ENCODE measurements around the gene ANKRD16.

ANKRD16 gene

DNA sequence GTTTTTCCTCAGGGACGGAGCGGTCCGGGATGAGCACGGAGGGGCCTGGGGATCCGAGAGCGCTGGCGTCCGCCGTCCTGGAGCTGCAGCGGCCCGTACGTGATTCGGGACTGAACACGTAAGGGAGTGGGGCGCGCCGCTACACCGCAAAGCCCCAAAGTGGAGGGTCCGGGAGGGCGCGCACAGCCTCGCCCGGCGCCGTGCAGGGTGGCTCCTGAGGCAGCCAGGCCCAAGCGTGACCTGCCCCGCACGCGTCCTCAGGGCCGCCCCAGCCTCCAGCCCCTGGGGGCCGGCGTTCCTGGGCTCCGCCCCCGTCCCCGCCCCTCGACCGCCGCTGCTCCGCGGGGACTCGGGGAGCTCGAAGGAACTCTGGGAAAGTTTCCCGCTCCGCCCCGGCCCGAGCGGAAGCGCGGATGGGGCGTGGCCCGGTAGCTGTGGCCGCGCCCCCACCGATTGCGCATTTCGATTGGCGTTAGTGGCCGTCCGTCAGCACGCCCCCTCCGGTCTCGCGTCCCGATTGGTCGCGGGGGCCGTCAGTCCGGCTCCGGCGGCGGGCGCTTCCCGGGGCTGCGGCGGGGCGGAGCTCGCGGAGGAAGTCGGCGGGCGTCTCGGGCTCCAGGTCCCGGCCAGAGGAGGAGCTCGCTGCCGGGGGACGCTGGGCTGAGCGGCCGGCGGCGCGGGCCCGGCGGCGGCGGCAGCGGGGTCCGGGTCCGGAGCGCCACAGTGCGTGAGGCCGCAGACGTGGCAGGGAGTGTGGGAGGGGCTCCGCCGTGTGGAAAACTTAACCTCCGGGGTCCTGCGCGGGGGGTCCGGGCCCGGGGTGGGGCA is at the start of gene ANKRD16, which contains the start of gene FBH1:
Gene ANKRD16 (minus strand): TSS at position 270 of the 828 bp plus-strand sequence. CDS start 539 bp downstream, outside the sequence.
Gene FBH1 (plus strand): TSS at position 620 of the 828 bp plus-strand sequence. CDS start 103 bp downstream, at position 723.
- Histone ChIP-seq H3K36me3 (ENCODE audit: control insufficient read depth, insufficient read depth, low read length, severe bottlenecking) (peaks cover 30% of the 10 kb centered on the region), H3K9ac (ENCODE audit: low read length) (peak within 1 kb of the TSS; percentile 92), H3K4me1 (ENCODE audit: control insufficient read depth, insufficient read depth, low read length) (peaks cover 31% of the 10 kb centered on the region), H3K4me3 (ENCODE audit: low read length) (peak within 1 kb of the TSS; percentile 86), H3K9me3 (ENCODE audit: control insufficient read depth, low read length) (no peaks in the 10 kb centered on the region), H3K27me3 (replicated peaks; ENCODE audit: control insufficient read depth, insufficient read depth, low read length) (no peaks in the 10 kb centered on the region)
- peak; percentile 99 for DNase-seq (ENCODE audit: low read depth)

GRCh38 chr10:5938291-5938690 is 48.6 kb upstream of the ANKRD16 start:
- peaks cover 2% of the 10 kb centered on the region for H3K4me1 ChIP-seq (ENCODE audit: control insufficient read depth, insufficient read depth, low read length)
- H3K9ac ChIP-seq (ENCODE audit: low read length) = no peak overlapping the region
- H3K4me3 ChIP-seq (ENCODE audit: low read length) = no peak overlapping the region
- H3K27me3 ChIP-seq (replicated peaks; ENCODE audit: control insufficient read depth, insufficient read depth, low read length) = no peaks in the 10 kb centered on the region
- DNase-seq (ENCODE audit: low read depth) = no peak
- no peaks in the 10 kb centered on the region for H3K9me3 ChIP-seq (ENCODE audit: control insufficient read depth, low read length)
- H3K36me3 ChIP-seq (ENCODE audit: control insufficient read depth, insufficient read depth, low read length, severe bottlenecking) = peaks cover 47% of the 10 kb centered on the region

DNA sequence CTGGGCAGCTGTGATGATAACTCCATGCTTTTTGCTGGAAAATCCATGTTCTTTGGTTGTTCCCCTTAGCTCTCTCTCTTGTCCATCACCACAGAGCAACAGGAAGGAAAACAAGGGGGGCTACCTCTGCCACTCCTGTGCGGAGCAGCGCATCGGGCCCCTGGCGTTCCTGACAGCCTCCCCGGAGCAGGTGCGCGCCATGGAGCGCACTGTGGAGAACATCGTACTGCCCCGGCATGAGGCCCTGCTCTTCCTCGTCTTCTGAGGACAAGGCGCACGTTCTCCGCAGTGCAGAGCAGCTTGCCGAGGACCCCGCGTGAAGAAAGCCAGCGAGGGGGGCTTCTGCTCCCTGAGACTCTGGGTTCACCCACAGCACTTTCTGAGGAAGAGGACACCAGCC is 47.3 kb upstream of the ANKRD16 start:
- H3K36me3 ChIP-seq (ENCODE audit: control insufficient read depth, insufficient read depth, low read length, severe bottlenecking) = peaks cover 53% of the 10 kb centered on the region
- peaks cover 7% of the 10 kb centered on the region for H3K4me1 ChIP-seq (ENCODE audit: control insufficient read depth, insufficient read depth, low read length)
- no peak for DNase-seq (ENCODE audit: low read depth)

DNA sequence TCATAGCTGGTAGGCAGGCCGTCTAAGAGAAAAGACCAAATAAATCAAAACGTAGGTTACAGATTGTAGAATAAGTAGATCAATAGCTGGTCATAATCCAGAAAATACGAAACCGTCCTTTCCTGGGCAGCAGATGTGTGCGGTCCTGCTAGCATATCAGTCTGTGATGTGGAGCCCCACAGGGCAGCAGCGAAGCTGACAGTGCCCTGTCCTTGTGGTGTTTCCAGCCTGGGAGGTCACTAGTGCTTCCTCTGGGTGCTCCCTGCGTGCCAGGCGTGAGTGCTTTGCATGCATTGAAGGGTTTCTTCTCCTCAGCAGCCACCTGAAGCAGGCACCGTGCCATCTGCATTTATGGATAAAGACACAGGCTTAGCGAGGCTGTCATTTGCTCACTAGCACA is 45.9 kb upstream of the ANKRD16 start:
- H3K4me1 ChIP-seq (ENCODE audit: control insufficient read depth, insufficient read depth, low read length) = peaks cover 9% of the 10 kb centered on the region
- no peak overlapping the region for H3K9ac ChIP-seq (ENCODE audit: low read length)
- no peak overlapping the region for H3K4me3 ChIP-seq (ENCODE audit: low read length)
- DNase-seq (ENCODE audit: low read depth) = no peak
- H3K27me3 ChIP-seq (replicated peaks; ENCODE audit: control insufficient read depth, insufficient read depth, low read length) = no peaks in the 10 kb centered on the region
- H3K36me3 ChIP-seq (ENCODE audit: control insufficient read depth, insufficient read depth, low read length, severe bottlenecking) = peaks cover 67% of the 10 kb centered on the region
- H3K9me3 ChIP-seq (ENCODE audit: control insufficient read depth, low read length) = no peaks in the 10 kb centered on the region

More for the DNA sequence above, 47.3 kb upstream of the ANKRD16 start:
- Histone ChIP-seq H3K9ac (ENCODE audit: low read length) (no peak overlapping the region), H3K9me3 (ENCODE audit: control insufficient read depth, low read length) (no peaks in the 10 kb centered on the region), H3K4me3 (ENCODE audit: low read length) (no peak overlapping the region), H3K27me3 (replicated peaks; ENCODE audit: control insufficient read depth, insufficient read depth, low read length) (no peaks in the 10 kb centered on the region)

GRCh38 chr10:5933909-5934546 is 44.3 kb upstream of the ANKRD16 start:
- Histone ChIP-seq H3K4me3 (ENCODE audit: low read length) (no peak overlapping the region), H3K4me1 (ENCODE audit: control insufficient read depth, insufficient read depth, low read length) (peaks cover 9% of the 10 kb centered on the region), H3K27me3 (replicated peaks; ENCODE audit: control insufficient read depth, insufficient read depth, low read length) (no peaks in the 10 kb centered on the region), H3K36me3 (ENCODE audit: control insufficient read depth, insufficient read depth, low read length, severe bottlenecking) (peaks cover 83% of the 10 kb centered on the region), H3K9ac (ENCODE audit: low read length) (no peak overlapping the region), H3K9me3 (ENCODE audit: control insufficient read depth, low read length) (no peaks in the 10 kb centered on the region)
- no peak for DNase-seq (ENCODE audit: low read depth)

GRCh38 chr10:5932345-5932744 is 42.7 kb upstream of the ANKRD16 start:
- no peaks in the 10 kb centered on the region for H3K9me3 ChIP-seq (ENCODE audit: control insufficient read depth, low read length)
- no peak overlapping the region for H3K4me3 ChIP-seq (ENCODE audit: low read length)
- no peak for DNase-seq (ENCODE audit: low read depth)
- H3K27me3 ChIP-seq (replicated peaks; ENCODE audit: control insufficient read depth, insufficient read depth, low read length) = no peaks in the 10 kb centered on the region
- no peak overlapping the region for H3K9ac ChIP-seq (ENCODE audit: low read length)
- peaks cover 81% of the 10 kb centered on the region for H3K36me3 ChIP-seq (ENCODE audit: control insufficient read depth, insufficient read depth, low read length, severe bottlenecking)
- H3K4me1 ChIP-seq (ENCODE audit: control insufficient read depth, insufficient read depth, low read length) = peaks cover 13% of the 10 kb centered on the region

- Histone ChIP-seq H3K27me3 (replicated peaks; ENCODE audit: control insufficient read depth, insufficient read depth, low read length) (no peaks in the 10 kb centered on the region), H3K9ac (ENCODE audit: low read length) (no peak overlapping the region), H3K9me3 (ENCODE audit: control insufficient read depth, low read length) (no peaks in the 10 kb centered on the region), H3K36me3 (ENCODE audit: control insufficient read depth, insufficient read depth, low read length, severe bottlenecking) (peaks cover 79% of the 10 kb centered on the region), H3K4me1 (ENCODE audit: control insufficient read depth, insufficient read depth, low read length) (peaks cover 21% of the 10 kb centered on the region), H3K4me3 (ENCODE audit: low read length) (no peak overlapping the region)
- no peak for DNase-seq (ENCODE audit: low read depth)
Observed at GRCh38 chr10:5930272-5930671, 40.6 kb upstream of the ANKRD16 start.

GRCh38 chr10:5929442-5929841 is 39.7 kb upstream of the ANKRD16 start:
- no peak overlapping the region for H3K4me3 ChIP-seq (ENCODE audit: low read length)
- peaks cover 21% of the 10 kb centered on the region for H3K4me1 ChIP-seq (ENCODE audit: control insufficient read depth, insufficient read depth, low read length)
- no peak overlapping the region for H3K9ac ChIP-seq (ENCODE audit: low read length)
- H3K27me3 ChIP-seq (replicated peaks; ENCODE audit: control insufficient read depth, insufficient read depth, low read length) = no peaks in the 10 kb centered on the region
- no peaks in the 10 kb centered on the region for H3K9me3 ChIP-seq (ENCODE audit: control insufficient read depth, low read length)
- H3K36me3 ChIP-seq (ENCODE audit: control insufficient read depth, insufficient read depth, low read length, severe bottlenecking) = peaks cover 82% of the 10 kb centered on the region
- DNase-seq (ENCODE audit: low read depth) = no peak

DNA sequence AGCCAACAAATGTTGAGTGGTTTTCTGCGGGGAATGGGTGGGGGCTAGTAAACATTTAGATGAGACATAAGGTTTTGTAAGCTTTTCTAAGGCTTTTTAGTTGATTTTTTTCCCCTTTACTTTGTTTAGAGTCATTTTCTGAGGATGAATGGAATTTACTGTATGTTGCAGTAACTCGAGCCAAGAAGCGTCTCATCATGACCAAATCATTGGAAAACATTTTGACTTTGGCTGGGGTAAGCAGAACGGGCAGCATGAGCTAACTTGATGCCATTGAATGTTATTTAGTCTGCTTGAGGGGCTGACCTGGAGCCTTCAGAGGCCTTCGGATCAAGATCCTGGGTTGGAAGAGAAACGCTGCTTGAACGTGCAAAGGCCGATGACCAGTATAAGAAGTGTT is 37.6 kb upstream of the ANKRD16 start:
- Histone ChIP-seq H3K4me1 (ENCODE audit: control insufficient read depth, insufficient read depth, low read length) (peaks cover 17% of the 10 kb centered on the region), H3K27me3 (replicated peaks; ENCODE audit: control insufficient read depth, insufficient read depth, low read length) (no peaks in the 10 kb centered on the region), H3K9me3 (ENCODE audit: control insufficient read depth, low read length) (no peaks in the 10 kb centered on the region), H3K9ac (ENCODE audit: low read length) (no peak overlapping the region), H3K4me3 (ENCODE audit: low read length) (no peak overlapping the region), H3K36me3 (ENCODE audit: control insufficient read depth, insufficient read depth, low read length, severe bottlenecking) (peaks cover 95% of the 10 kb centered on the region)
- DNase-seq (ENCODE audit: low read depth) = peak; percentile 84

DNA sequence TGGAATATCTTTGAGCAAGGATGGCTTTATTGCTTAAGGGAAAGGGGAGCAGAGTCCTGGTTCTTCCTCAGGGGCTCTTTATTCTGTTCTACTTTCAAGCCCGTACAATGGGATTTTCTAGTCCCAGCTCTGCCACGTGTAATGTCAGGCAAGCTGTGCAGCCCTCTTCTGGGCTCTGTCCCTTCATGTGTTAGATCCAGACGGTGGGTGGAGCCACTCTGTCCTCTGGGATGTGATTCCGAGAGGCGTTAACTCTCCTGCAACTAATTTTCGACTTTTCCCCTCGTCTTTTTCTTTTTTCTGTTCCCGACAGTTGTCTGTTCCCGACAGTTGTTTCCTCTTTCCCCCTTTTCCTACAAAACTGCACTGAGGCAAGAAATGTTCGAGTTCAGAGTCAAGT is 35.2 kb upstream of the ANKRD16 start:
- no peak overlapping the region for H3K9ac ChIP-seq (ENCODE audit: low read length)
- H3K4me3 ChIP-seq (ENCODE audit: low read length) = no peak overlapping the region
- no peak for DNase-seq (ENCODE audit: low read depth)
- no peaks in the 10 kb centered on the region for H3K27me3 ChIP-seq (replicated peaks; ENCODE audit: control insufficient read depth, insufficient read depth, low read length)
- no peaks in the 10 kb centered on the region for H3K9me3 ChIP-seq (ENCODE audit: control insufficient read depth, low read length)
- H3K4me1 ChIP-seq (ENCODE audit: control insufficient read depth, insufficient read depth, low read length) = peaks cover 11% of the 10 kb centered on the region
- peaks cover 95% of the 10 kb centered on the region for H3K36me3 ChIP-seq (ENCODE audit: control insufficient read depth, insufficient read depth, low read length, severe bottlenecking)

GRCh38 chr10:5921746-5922145 is 32.1 kb upstream of the ANKRD16 start:
- Histone ChIP-seq H3K9me3 (ENCODE audit: control insufficient read depth, low read length) (no peaks in the 10 kb centered on the region), H3K4me1 (ENCODE audit: control insufficient read depth, insufficient read depth, low read length) (peaks cover 2% of the 10 kb centered on the region), H3K36me3 (ENCODE audit: control insufficient read depth, insufficient read depth, low read length, severe bottlenecking) (peaks cover 96% of the 10 kb centered on the region), H3K27me3 (replicated peaks; ENCODE audit: control insufficient read depth, insufficient read depth, low read length) (no peaks in the 10 kb centered on the region), H3K4me3 (ENCODE audit: low read length) (no peak overlapping the region), H3K9ac (ENCODE audit: low read length) (no peak overlapping the region)
- DNase-seq (ENCODE audit: low read depth) = no peak

Data from adipocyte (in vitro differentiated cells).